AG04449 (cell line): ENCODE measurements around the gene POLE.
"Not testable (repeated sequence)": the region's sequence is repeated elsewhere in the genome, so short reads cannot be mapped to it uniquely, and the experiment has no call there.

Experiments
- CTCF ChIA-PET: fragments of 350-600 bp; formaldehyde crosslinking; extraction: SDS; loops from one replicate; lab custom pipeline; 2021; ENCODE audit warnings: antibody characterized with exemption; lab: Yijun Ruan, JAX
- POLR2A ChIA-PET: fragments of 400-600, 350-600 bp; formaldehyde crosslinking; extraction: SDS; loops from one replicate; lab custom pipeline; 2020; ENCODE audit warnings: antibody characterized with exemption, inconsistent platforms; lab: Yijun Ruan, JAX
- DNase-seq: peaks from one replicate; pipeline ENCODE4 v3.0.0-alpha.2; 2010; ENCODE audit warnings: low read depth, low spot score
- H3K4me3 ChIP-seq: 2 replicates; pipeline ENCODE4 v1.5.1; 2011; ENCODE audit warnings: low read depth, mild to moderate bottlenecking, control low read depth, low read length
- TF ChIP-seq, protein P1 (sequence below): IDR thresholded peaks from one replicate; pipeline ENCODE4 v1.5.1; 2011; ENCODE audit warnings: mild to moderate bottlenecking, moderate library complexity, low read length, control low read depth, inconsistent platforms; ENCODE audit not compliant: insufficient read depth; ENCODE audit errors: missing control alignments

POLE gene

DNA sequence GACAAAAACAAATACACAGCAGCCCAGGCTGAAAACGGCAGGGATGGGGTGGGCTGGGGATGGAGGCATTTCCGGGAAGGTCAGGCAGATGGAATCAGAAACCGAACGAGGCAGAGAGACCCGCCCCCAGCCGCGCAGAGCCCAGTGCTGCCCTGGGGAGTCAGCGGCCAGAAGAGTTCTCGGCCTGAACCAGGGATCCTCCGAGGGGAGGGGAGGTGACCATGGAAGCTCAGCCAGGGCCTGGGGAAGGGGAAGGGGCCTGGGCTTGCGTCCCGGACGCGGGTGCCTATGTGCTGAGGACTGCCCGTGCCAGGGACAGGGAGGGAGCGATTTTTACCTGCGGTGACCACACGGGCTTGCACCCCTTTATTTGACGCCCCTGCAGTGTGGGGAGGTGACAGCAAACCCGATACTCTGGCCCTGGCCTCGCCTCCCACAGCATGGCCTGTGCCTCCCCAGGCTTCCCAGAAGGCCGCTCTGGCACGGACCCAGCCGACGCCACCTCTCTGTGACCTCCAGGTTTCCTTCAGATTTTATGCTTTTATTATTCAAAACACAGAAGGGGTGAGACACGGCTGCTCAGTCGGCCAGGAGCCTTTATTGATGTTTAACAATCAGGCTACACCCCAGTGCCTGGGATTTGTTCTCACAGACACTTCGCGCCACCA lies 84.4 kb downstream of the POLE start:
- ChIA-PET POLR2A (no interaction called here), CTCF (interaction anchor here (1.8 to 13.0 kb wide), 2 partner anchors 13 to 34 kb away, joined by 4 to 214 read pairs; partner anchors contain the start of genes LRCOL1 and P2RX2)
- no peak for DNase-seq
- TF ChIP-seq, protein P1, sequence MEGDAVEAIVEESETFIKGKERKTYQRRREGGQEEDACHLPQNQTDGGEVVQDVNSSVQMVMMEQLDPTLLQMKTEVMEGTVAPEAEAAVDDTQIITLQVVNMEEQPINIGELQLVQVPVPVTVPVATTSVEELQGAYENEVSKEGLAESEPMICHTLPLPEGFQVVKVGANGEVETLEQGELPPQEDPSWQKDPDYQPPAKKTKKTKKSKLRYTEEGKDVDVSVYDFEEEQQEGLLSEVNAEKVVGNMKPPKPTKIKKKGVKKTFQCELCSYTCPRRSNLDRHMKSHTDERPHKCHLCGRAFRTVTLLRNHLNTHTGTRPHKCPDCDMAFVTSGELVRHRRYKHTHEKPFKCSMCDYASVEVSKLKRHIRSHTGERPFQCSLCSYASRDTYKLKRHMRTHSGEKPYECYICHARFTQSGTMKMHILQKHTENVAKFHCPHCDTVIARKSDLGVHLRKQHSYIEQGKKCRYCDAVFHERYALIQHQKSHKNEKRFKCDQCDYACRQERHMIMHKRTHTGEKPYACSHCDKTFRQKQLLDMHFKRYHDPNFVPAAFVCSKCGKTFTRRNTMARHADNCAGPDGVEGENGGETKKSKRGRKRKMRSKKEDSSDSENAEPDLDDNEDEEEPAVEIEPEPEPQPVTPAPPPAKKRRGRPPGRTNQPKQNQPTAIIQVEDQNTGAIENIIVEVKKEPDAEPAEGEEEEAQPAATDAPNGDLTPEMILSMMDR = no peak
- H3K4me3 ChIP-seq = no peak overlapping the region

DNA sequence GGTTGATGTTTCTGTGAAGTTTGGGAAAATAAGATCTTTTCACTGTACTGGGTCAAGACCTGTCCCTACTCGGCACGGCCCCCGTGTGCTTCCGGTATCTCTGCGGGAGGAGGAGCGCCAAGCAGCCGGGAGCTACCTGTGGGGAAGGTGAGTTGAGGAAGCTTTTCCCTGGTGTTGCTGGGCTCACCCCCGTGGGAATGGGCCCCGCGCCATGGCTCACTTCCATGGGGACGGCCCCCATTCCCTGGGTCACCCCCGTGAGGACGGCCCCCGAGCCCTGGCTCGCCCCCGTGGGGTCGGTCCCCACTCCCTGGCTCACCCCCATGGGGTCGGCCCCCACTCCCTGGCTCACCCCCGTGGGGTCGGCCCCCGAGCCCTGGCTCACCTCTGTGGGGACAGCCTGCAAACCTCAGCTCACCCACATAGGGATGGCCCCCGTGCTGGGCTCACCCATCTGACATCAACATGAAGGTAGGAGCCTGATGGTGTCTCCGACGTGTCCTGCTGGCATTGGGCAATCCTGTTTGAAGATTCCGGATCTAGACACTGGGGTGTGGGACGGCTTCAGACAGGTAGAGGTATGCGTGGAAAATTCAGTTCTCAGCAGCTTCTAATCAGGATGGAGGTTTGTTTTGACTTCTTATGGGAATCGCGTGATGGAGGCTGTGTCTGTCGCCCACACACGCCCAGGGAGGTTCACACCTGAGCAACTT lies 85.8 kb downstream of the POLE start:
- TF ChIP-seq, protein P1 = no peak
- CTCF ChIA-PET = interaction anchor here (1.2 to 13.0 kb wide), 5 partner anchors 15 to 186 kb away, joined by 4 to 214 read pairs (median 14); partner anchors contain the start of genes LRCOL1 and P2RX2
- H3K4me3 ChIP-seq = no peak overlapping the region
- POLR2A ChIA-PET = no interaction called here
- no peak for DNase-seq

DNA sequence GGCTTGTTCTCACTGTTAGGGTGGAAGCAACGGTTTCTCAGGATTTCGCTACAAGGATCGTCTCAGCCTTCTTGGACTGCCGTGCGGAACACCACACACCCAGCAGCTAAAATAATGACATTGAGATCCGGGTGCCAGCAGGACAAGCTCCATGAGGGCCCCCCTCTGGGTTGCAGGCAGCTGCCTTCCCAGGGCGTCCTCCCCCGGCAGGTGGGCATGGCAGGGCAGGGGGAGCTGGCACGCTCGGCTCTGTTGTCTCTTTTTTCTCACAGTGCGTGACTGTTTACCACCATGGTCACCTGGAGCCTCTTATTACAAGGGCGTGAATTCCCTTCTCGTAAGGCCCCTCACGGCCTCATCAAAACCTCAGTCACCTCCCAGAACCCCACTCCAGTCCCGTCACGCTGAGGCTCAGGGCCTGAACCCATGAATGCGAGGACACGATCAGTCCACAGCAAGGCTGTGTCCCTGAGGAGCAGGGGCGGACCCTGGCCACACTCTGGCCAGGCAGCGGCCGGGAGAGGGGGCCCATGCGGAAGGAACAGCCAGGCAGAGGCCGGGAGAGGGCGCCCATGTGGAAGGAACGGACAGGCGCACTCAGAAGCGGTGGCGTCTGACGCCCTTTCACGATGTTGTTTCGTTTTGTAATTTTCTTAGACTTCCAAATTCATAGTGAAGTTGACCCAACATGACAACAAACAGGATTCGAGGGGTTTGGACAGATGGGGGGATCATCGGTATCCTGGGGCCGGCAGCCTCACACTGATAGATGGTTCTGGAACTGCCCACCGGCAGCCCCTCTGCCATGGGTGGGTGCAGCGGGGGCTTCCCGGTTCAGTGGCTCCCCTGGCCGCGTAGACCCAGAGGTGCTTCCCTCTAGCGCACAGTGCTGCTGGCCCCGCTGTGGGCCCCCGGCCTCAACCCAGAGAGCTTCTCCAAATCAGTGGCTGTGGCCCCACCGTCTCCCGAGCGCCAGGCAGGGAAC lies 86.8 kb downstream of the POLE start:
- CTCF ChIA-PET = interaction anchor here (1.2 to 13.0 kb wide), 5 partner anchors 16 to 186 kb away, joined by 3 to 214 read pairs (median 14); partner anchors contain the start of genes LRCOL1 and P2RX2

DNA sequence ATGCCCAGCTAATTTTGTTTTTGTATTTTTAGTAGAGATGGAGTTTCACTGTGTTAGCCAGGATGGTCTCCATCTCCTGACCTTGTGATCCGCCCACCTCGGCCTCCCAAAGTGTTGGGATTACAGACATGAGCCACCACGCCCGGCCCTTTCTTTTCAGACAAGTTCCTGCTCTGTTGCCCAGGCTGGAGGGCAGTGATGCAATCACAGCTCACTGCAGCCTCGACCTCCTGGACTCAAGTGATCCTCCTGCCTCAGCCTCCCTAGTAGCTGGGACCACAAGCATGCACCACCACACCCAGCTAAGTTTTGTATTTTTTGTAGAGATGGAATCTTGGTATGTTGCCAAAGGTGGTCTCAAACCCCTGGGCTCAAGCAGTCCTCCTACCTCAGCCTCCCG lies 87.6 kb downstream of the POLE start:
- H3K4me3 ChIP-seq, DNase-seq: not testable (repeated sequence)
- ChIA-PET POLR2A (interaction anchor here (1.1 kb wide), 1 partner anchor 10 kb away, joined by 5 read pairs; the partner anchor contains the start of gene LRCOL1), CTCF (interaction anchor here (0.9 to 13.0 kb wide), 5 partner anchors 16 to 185 kb away, joined by 3 to 214 read pairs (median 14); partner anchors contain the start of genes LRCOL1 and P2RX2)

More for the DNA sequence above, 86.8 kb downstream of the POLE start:
- no peak for DNase-seq
- H3K4me3 ChIP-seq = peak overlapping the region; percentile 54
- TF ChIP-seq, protein P1 = peak; percentile 85
- POLR2A ChIA-PET = no interaction called here

DNA sequence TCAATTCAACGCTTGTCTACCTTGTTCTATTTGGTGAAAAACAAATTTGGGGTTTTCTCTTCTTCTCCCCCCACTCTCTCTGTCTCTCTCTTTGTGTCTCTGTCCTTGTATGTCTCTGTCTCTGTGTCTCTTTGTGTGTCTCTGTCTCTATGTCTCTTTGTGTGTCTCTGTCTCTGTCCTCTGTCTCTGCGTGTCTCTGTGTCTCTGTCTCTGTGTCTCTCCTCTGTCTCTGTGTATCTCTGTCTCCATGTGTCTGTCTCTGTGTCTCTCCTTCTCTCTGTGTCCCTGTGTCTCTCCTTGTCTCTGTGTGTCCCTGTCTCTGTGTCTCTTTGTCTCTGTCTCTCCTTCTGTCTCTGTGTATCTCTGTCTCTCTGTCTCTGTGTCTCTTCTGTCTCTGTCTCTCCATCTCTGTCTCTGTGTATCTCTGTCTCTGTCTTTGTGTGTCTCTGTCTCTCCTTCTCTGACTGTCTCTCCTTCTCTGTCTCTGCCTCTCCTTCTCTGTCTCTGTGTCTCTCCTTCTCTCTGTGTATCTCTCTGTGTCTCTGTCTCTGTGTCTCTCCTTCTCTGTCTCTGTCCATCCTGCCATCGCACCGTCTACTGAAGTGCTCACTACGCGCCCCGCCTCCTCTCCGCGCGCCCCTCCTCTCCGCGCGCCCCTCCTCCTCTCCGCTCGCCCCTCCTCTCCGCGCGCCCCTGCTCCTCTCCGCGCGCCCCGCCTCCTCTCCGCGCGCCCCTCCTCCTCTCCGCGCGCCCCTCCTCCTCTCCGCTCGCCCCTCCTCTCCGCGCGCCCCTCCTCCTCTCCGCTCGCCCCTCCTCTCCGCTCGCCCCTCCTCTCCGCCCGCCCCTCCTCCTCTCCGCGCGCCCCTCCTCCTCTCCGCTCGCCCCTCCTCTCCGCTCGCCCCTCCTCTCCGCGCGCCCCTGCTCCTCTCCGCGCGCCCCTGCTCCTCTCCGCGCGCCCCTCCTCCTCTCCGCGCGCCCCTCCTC lies 89.5 kb downstream of the POLE start:
- TF ChIP-seq, protein P1 = no peak
- H3K4me3 ChIP-seq = peak overlapping the region; percentile 50
- no peak for DNase-seq
- CTCF ChIA-PET = interaction anchor here (2.0 kb wide), 1 partner anchor 182 kb away, joined by 7 read pairs; no protein-coding TSS in a partner anchor
- POLR2A ChIA-PET = no interaction called here
